ENCODE results near the gene ALOX5.
"Not testable (repeated sequence)": the region's sequence is repeated elsewhere in the genome, so short reads cannot be mapped to it uniquely, and the experiment has no call there.

The ALOX5 gene

GRCh38 chr10:45374350-45375052 lies 485 bp downstream of the ALOX5 start:
- no peak for DNase-seq (ENCODE audit: low read depth)

- DNase-seq (ENCODE audit: low read depth): no peak
These were observed 1.1 kb downstream of the ALOX5 start for GRCh38 chr10:45375101-45375500.

DNA sequence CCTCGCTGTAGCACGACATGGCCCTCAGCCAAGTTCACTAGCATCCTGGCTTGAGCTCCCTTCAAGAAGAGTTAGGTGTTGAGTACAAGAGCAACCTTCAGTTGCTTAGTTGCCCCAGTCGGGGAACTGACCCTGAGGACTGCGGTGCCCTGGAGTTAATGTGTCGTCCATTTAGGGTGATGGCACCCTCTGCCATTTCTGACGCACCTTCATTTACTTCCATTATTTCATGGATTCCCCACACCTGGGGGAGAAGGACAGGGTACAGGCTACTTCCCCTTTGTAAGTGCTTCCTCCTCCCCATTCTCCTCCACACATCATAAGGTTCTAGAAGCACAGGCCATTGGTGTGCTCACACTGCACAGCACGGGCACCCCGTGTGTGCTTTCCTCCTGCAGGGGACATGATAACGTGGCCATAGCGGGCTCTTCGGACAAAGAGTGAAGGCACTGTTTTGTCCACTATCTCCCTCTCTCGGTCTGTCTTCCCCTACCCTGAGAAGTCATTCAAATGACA lies 1.8 kb downstream of the ALOX5 start:
- DNase-seq (ENCODE audit: low read depth): no peak

DNA sequence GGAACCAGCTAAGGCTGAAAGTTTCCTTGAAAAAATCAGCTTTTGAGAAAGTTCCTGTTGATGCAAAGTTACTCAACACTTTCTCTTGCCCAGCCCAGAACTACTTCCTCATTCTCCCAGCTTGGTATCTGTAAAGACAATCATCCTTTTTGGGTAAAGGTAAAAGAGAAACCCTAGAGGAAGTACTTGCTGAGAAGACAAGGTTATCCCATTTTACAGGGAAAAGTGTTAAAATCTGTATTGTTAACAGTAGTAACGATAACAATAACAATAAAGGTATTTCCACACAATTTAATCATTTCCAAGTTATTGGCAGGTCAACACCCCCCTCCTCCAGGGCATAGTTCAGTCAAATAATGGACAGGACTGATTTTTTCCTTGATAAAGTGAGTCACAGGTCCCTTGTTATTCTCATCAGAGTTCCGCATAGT lies 2.4 kb downstream of the ALOX5 start:
- DNase-seq (ENCODE audit: low read depth): no peak

- DNase-seq (ENCODE audit: low read depth): no peak
These were observed 3.3 kb downstream of the ALOX5 start for GRCh38 chr10:45377321-45377720.

DNA sequence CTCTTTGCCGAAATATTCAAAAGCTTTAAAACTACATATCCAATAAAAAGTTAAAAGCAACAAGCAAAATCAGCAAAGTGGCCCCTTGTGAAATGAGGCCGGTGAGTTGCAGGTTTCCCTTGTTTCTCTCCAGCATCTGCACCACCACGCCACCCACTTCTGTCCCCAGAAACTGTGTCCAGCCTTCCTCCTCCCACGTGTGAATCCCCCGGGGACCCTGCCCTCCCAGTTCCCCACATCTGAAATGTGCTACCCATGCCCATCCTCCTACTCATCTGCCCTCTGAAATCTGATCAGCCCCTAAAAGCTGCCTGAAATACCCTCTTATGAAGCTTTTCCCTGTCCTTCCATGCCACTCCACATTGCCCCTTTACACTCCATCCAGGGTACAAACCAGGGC lies 3.8 kb downstream of the ALOX5 start:
- DNase-seq (ENCODE audit: low read depth): no peak

GRCh38 chr10:45378914-45379726 lies 5.1 kb downstream of the ALOX5 start:
- no peak for DNase-seq (ENCODE audit: low read depth)

GRCh38 chr10:45379891-45380540 lies 6.0 kb downstream of the ALOX5 start:
- no peak for DNase-seq (ENCODE audit: low read depth)

DNA sequence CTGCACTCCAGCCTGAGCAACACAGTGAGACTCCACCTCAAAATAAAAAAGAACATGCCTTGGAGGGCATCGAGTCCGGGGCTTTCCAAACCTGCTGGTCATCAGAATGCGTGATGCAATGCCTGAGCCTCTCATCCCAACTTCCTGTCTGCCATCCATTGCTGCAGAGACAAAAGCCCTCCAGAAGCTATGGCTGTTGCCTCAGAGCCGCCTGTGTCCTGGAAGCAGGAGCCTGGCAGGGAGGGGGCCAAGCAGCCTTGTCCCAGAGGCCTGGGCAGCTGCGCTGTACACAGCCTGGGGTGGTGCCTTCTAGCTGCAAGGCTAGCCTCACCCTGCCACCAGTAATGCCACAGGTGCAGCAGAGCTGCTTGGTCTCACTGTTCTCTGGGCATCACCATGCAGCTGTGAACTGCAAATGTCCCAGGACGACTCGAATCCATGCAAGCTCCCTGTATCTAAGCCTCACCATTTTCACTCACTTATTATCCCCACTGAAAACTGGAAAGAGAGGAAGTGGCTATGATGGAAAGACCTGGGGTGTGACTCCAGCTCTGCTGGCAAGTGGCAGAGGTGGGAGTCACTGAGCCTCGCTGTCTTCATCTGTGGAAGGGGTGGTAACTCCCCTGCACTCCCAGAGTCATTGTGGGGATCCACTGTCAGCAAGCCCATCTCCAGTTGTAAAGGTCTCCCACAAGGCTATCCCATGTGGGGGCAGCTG lies 7.0 kb downstream of the ALOX5 start:
- DNase-seq (ENCODE audit: low read depth): no peak

DNA sequence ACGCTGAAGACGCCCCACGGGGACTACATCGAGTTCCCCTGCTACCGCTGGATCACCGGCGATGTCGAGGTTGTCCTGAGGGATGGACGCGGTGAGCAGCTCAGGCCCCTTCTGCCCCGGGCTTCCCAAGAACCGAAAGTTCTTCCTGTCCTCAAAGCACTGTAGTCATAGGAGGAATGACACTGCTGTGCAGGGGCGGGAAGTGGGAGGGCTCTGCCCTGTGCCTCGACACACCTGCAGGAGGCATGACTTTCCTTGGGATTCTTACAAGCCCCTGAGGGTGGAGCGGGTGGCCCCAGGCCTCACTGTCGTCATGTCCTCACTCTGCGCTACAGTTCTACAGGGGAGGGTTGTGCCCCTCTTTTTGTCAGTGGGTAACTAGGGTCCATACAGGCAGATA lies 8.6 kb downstream of the ALOX5 start:
- no peak for DNase-seq (ENCODE audit: low read depth)

DNA sequence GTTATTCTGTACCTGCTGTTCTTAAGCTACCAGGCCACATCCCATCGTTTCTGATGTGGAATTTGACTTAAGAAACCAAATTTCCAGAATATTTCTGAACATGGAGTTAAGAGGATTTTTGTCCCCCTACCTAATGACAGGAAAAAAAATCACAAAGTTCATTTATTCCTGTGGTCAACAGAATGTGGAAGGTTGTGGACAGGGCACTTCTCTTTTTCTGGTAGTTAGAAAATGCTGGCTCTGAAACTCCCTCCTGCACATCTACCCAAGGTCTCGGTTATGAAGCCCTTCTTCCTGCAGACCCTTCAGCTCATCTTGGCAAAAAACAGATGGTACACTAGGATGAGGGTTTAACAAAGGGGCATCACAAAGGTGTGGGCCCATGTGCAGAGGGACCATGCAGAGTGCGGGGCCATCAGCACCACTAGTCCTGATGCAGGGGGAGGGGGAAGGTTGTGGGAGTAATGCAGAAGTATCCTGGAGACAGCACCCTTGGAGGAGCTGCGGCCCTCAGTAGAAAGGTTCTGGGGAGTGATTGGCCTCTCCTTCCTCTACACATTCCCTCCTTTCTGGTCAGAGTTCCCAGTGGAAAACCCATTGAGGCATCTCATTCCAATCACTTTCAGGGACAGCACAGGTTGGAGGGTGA lies 9.8 kb downstream of the ALOX5 start:
- DNase-seq (ENCODE audit: low read depth): no peak

DNA sequence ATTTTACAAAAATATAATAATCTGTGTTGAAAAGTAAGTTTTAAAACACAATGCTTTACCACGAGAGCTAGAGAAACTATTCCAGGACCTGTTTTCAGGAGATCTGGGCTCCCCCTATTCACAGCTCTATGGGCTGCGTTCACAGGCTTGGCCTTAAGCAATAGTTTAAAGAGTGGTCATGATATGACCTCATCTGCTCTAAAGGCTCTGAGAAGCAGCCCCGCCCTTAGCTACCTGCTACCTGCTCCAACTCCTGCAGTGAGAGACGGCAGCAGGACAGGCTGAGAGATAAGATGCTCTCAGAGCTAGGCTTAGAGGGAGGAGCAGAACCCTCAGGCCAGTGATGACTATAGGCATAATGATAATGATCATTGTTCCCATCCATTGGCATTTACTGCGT lies 12.6 kb downstream of the ALOX5 start:
- no peak for DNase-seq (ENCODE audit: low read depth)

GRCh38 chr10:45387096-45387893 lies 13.3 kb downstream of the ALOX5 start:
- no peak for DNase-seq (ENCODE audit: low read depth)

GRCh38 chr10:45389671-45390070 lies 15.7 kb downstream of the ALOX5 start:
- DNase-seq (ENCODE audit: low read depth): not testable (repeated sequence)

- DNase-seq (ENCODE audit: low read depth): not testable (repeated sequence)
These were observed 17.6 kb downstream of the ALOX5 start for GRCh38 chr10:45391636-45392035.

DNA sequence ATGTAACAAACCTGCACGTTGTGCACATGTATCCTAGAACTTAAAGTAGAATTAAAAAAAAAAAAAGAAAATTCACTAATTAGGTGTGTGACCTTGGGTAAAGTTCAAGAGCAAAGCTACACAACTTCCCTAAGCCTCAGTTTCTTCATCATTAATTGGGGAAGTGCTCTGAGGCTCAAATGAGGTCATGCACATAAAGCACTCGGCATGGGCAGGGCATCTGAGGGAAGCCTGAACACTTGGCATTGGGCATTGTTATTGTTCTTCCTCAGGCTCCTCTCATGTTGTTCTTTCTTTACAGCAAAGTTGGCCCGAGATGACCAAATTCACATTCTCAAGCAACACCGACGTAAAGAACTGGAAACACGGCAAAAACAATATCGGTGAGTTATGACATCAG lies 21.5 kb downstream of the ALOX5 start:
- DNase-seq (ENCODE audit: low read depth): no peak

- no peak for DNase-seq (ENCODE audit: low read depth)
These were observed 24.6 kb downstream of the ALOX5 start for GRCh38 chr10:45398595-45398994.

- DNase-seq (ENCODE audit: low read depth): no peak
These were observed 25.1 kb downstream of the ALOX5 start for GRCh38 chr10:45399113-45399512.

DNA sequence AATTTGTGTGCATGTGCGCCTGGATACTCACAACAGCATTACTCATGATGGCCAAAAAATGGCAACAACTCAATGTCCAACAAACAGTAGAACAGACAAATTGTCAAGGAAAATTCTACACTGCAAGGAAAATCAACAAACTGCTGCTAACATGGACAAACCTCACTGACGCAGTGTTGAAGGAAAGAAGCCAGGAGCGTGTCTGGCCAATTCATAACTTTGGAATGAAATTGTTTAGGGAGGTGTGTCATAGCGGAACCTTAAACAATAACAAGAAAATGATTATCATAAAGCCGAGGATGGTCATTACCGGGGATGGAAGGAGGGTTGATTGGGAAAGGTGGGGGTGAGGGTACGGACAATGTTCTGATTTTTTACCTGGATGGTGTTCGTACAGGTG lies 29.1 kb downstream of the ALOX5 start:
- no peak for DNase-seq (ENCODE audit: low read depth)

DNA sequence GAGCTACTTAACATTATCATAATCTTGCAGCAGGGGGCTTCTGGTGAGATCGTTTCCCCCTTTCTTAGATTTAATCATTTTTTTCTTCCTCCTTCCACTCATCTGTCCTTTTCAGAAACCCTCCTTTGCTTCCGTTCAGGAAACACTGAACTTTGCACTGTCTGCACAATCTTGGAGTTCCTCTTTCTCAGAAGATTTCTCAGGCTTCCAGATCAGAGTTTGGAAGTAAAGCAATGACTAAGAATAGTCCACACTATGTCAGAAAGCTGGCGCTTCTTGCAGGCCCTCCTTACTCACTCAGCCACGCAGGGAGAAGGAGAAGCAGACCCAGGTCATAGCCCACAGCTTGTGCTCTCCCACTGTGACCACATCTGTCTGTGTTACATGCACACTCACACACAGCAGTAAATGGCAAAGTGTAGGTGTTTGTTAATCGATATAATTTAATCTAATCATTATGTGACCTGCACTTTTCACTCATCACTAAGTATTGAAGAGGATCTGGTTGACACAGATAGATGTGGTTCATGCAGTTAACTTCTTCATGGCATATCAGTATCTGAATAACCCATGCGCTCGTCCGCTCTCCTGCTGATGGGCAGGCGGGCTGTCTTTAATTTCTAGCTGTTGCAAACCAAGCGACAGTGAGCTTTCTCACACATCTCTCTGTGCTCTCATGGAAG lies 30.2 kb downstream of the ALOX5 start:
- DNase-seq (ENCODE audit: low read depth): no peak
